GM21717 (cell line): ENCODE data around the gene CLIC6.
"Not testable (repeated sequence)": the region's sequence is repeated elsewhere in the genome, so short reads cannot be mapped to it uniquely, and the experiment has no call there.

Experiments
- ATAC-seq: cut with Tn5 transposase; IDR thresholded peaks from one replicate; pipeline ENCODE4 v1.9.1; 2021; ENCODE audit warnings: mild to moderate bottlenecking, moderate library complexity; ENCODE audit not compliant: unreplicated experiment

Gene CLIC6

DNA sequence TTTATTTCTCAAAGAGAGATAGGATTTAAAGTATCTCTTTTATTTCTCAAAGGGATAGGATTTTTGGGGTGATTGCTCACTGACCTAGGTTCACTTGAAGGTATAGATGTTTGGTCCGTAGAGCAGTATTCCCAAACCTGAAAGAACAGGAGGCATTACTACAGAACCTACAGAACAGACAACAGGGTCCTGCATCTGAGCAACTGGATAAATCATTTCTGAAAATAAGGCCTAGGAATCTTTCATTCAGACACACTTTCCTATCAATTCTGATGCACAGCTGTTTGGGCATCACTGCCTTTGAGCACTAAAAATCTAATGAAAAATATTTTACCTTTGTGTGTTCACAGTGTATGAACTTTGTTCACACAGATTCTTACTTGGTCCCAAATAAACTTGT lies 17.2 kb upstream of the CLIC6 start:
- no peak for ATAC-seq

DNA sequence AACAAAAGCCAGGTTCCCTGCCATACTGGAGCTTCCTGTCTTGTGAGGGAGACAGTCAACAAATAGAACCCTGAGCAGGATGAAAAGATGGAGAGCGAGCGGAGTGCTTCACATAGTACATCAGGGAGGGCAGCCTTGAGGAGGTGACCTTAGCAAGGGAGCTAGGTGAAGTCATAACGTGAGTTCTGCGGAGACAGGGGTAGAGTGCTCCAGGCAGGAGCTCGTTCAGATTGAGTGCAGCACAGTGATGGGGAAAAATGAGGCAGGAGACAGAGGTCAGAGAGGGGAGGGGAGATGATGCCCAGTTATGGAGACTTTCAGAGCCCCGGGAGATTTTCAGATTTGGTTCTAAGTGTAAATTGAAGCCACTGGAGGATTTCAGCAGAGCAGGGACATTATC lies 15.3 kb upstream of the CLIC6 start:
- ATAC-seq = no peak

DNA sequence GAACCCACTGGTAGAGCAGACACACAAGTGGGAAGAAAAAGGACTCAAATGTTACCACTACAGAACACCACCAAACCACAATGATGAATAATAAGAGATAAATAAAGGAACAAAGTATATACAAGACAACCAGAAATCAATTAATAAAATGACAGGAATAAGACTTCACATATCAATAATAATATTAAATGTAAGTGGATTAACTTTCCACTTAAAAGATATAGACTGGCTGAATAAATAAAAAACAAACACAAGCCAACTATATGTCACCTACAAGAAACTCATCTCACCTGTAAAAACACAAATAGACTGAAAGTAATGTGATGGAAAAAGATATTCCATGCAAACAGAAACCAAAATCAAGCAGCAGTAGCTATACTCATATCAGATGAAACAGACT lies 6.9 kb upstream of the CLIC6 start:
- no peak for ATAC-seq

GRCh38 chr21:34667761-34668160 lies 1.0 kb upstream of the CLIC6 start:
- no peak for ATAC-seq

- ATAC-seq = no peak
Observed at GRCh38 chr21:34669149-34669879, 520 bp downstream of the CLIC6 start.

GRCh38 chr21:34669880-34670219 lies 1.1 kb downstream of the CLIC6 start:
- not testable (repeated sequence) for ATAC-seq

GRCh38 chr21:34670220-34670961 lies 1.6 kb downstream of the CLIC6 start:
- ATAC-seq = no peak

DNA sequence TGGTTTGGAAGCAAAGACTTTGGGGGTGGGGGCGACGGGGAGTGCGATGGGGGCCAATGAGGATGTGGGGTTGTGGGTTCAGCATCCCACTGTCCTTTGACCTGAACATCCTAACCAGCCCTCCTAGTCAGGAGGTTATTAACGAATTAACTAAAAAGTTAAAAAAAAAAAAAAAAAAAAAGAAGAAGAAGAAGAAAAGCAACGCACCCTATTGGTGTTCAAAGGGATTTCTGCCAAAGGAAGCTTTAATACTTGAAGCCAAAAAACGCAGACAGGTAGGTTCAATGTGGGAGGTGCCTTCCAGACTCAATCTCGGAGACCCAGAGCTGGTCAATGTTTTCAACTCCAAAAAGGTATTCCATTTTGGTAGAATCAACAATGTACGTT lies 2.2 kb downstream of the CLIC6 start:
- ATAC-seq = no peak

DNA sequence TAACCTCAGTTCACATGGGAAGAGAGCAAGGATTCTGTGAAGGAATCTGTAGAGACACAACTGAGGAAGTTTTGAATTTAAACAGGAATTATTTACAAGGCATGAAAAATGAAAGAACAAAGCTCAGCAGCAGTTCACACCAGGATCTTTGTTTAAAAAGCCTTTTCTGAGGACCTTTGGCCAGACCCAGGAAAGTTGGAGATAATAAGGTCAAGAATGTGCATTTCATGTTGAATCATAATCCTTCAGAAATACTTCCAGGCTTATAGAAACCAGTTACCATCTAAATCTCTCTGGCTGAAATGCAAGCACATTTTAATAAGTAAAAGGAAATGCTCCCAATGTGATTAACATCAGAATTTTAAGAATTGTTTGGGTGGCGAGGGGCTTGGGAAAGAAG lies 2.7 kb downstream of the CLIC6 start:
- ATAC-seq = no peak

DNA sequence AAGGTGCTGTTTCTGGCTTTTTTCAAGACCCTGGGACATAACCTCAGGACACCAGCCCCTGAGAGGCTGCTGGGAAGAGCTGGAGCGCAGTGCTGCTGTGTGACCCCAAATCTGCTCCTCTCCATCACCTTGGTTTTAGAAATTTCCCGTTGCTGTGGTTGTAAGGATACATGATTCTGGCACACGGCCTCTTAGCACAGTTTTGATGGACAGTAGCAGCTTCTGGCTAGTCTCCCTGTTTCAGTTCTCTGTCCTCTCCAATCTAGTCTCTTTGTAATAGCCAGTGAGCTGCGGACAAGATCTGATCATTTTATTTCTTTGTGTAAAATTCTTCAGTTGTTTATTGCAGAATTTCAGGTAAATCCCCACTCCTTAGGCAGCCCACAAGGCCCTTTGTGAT lies 3.1 kb downstream of the CLIC6 start:
- no peak for ATAC-seq

DNA sequence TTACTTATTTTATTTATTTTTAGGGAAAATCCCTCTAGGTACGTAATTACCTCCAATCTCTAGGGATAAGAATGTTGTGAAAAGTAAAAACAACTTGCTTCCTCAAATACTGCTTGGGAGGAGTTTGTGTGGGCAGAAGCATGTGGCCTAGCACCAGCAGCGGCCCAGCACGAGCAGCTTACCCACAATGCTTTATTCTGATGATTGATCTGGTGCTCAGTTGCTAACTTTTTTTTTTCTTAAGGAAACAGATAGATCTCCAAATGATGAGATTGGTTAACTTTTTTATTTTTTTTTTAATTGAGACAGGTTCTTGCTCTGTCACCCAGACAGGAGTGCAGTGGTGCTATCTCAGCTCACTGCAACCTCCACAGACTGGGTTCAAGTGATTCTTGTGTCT lies 4.2 kb downstream of the CLIC6 start:
- ATAC-seq = no peak

GRCh38 chr21:34674468-34674867 lies 5.7 kb downstream of the CLIC6 start:
- ATAC-seq = no peak

DNA sequence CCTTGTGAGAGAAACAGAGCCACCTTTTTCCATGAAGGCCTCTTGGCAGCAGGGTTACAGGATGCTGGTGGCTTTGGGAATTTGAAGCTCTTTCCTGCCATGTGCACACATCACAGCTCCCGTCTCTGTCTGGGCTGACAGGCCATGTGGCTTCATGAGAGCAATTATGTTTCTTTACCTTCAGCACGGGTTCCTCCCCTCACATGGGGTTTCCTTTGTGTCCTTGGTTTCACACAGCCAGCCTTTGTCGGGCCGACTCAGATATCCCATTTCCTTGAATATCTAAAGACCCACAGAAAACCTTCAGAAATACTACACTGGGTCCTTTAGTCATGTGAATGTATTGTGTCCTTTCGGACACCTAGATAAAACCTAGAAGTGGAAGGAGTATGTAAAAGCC lies 7.1 kb downstream of the CLIC6 start:
- no peak for ATAC-seq

GRCh38 chr21:34679051-34679450 lies 10.3 kb downstream of the CLIC6 start:
- no peak for ATAC-seq

- ATAC-seq = no peak
Observed at GRCh38 chr21:34684174-34684876, 15.5 kb downstream of the CLIC6 start.

- no peak for ATAC-seq
Observed at GRCh38 chr21:34687065-34687464, 18.3 kb downstream of the CLIC6 start.

GRCh38 chr21:34687745-34688144 lies 19.0 kb downstream of the CLIC6 start:
- no peak for ATAC-seq

- ATAC-seq = no peak
Observed at GRCh38 chr21:34688145-34688544, 19.4 kb downstream of the CLIC6 start.

- ATAC-seq = no peak
Observed at GRCh38 chr21:34688715-34689114, 19.9 kb downstream of the CLIC6 start.

GRCh38 chr21:34690041-34690792 lies 21.4 kb downstream of the CLIC6 start:
- ATAC-seq = no peak

DNA sequence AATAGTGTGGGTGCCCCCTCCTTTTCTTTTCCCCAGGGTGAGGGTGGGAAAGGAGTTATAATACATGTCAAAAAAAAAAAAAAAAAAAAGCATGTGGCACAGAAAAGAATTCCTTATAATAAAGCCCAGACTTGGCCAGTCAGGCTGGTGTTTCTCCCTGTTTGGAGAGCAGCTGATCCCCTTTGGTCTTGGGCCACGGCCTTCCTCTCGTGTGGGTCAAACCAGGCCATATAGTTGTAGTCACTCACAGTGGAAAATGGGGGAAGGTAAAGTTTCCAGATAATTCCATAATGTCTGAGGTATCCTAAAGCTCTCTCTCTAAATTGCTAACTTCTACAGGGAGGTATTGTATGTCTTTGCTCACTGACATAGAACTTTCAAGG lies 22.0 kb downstream of the CLIC6 start:
- ATAC-seq = no peak
